Measurements from ENCODE around the gene PRDM5. TPM values are rescaled to one million over a fixed set of nuclear protein-coding genes. Genes with fewer than 3 reads are reported as not detected.

PRDM5 gene
- total RNA-seq, 2 donors from 2014 or later = 9.9 to 18.9 TPM

- Histone ChIP-seq H3K4me3 (no peak overlapping the region), H3K27me3 (replicated peaks; ENCODE audit: insufficient read depth) (no peaks in the 10 kb centered on the region), H3K36me3 (no peaks in the 10 kb centered on the region), H3K27ac (no peak overlapping the region), H3K4me1 (replicated peaks) (no peaks in the 10 kb centered on the region), H3K9me3 (no peaks in the 10 kb centered on the region)
- TF ChIP-seq POLR2AphosphoS5 (IDR thresholded peaks at IDR 0.05) (no peak), CTCF (IDR thresholded peaks at IDR 0.05) (no peak), POLR2A (IDR thresholded peaks at IDR 0.05) (no peak)
- intact Hi-C loops (cut with DNase I) = no loop called here
- no peak for DNase-seq (ENCODE audit: low spot score)
- 95% methylated on average over 3 of the region's 3 CpGs for WGBS
Observed at GRCh38 chr4:120673696-120674095, 248.8 kb downstream of the PRDM5 start.

- Histone ChIP-seq H3K4me1 (replicated peaks) (no peaks in the 10 kb centered on the region), H3K27me3 (replicated peaks; ENCODE audit: insufficient read depth) (no peaks in the 10 kb centered on the region), H3K36me3 (no peaks in the 10 kb centered on the region), H3K9me3 (no peaks in the 10 kb centered on the region), H3K4me3 (no peak overlapping the region), H3K27ac (no peak overlapping the region)
- intact Hi-C loops (cut with DNase I) = no loop called here
- 84% methylated on average over 5 of the region's 5 CpGs for WGBS
- DNase-seq (ENCODE audit: low spot score) = no peak
- TF ChIP-seq CTCF (IDR thresholded peaks at IDR 0.05) (no peak), POLR2A (IDR thresholded peaks at IDR 0.05) (no peak), POLR2AphosphoS5 (IDR thresholded peaks at IDR 0.05) (no peak)
Observed at GRCh38 chr4:120672558-120673147, 249.9 kb downstream of the PRDM5 start.

- WGBS = 0% methylated on average over 1 of the region's 1 CpG
- no peaks in the 10 kb centered on the region for H3K9me3 ChIP-seq
- no peaks in the 10 kb centered on the region for H3K27me3 ChIP-seq (replicated peaks; ENCODE audit: insufficient read depth)
- H3K27ac ChIP-seq = no peak overlapping the region
- no peak for DNase-seq (ENCODE audit: low spot score)
- H3K36me3 ChIP-seq = no peaks in the 10 kb centered on the region
- H3K4me3 ChIP-seq = no peak overlapping the region
- intact Hi-C loops (cut with DNase I) = no loop called here
- H3K4me1 ChIP-seq (replicated peaks) = no peaks in the 10 kb centered on the region
- TF ChIP-seq POLR2AphosphoS5 (IDR thresholded peaks at IDR 0.05) (no peak), POLR2A (IDR thresholded peaks at IDR 0.05) (no peak), CTCF (IDR thresholded peaks at IDR 0.05) (no peak)
Observed at GRCh38 chr4:120672076-120672475, 250.4 kb downstream of the PRDM5 start.

GRCh38 chr4:120671538-120671937, 251.0 kb downstream of the PRDM5 start:
- no peaks in the 10 kb centered on the region for H3K4me1 ChIP-seq (replicated peaks)
- WGBS = 96% methylated on average over 3 of the region's 3 CpGs
- H3K27me3 ChIP-seq (replicated peaks; ENCODE audit: insufficient read depth) = no peaks in the 10 kb centered on the region
- H3K4me3 ChIP-seq = no peak overlapping the region
- TF ChIP-seq CTCF (IDR thresholded peaks at IDR 0.05) = no peak
- TF ChIP-seq POLR2A (IDR thresholded peaks at IDR 0.05) = no peak
- no peak for TF ChIP-seq POLR2AphosphoS5 (IDR thresholded peaks at IDR 0.05)
- no peak overlapping the region for H3K27ac ChIP-seq
- DNase-seq (ENCODE audit: low spot score) = no peak
- H3K36me3 ChIP-seq = no peaks in the 10 kb centered on the region
- intact Hi-C loops (cut with DNase I) = no loop called here
- no peaks in the 10 kb centered on the region for H3K9me3 ChIP-seq

GRCh38 chr4:120667102-120667501, 255.4 kb downstream of the PRDM5 start:
- WGBS = 90% methylated on average over 3 of the region's 3 CpGs
- no peak overlapping the region for H3K27ac ChIP-seq
- no peak for DNase-seq (ENCODE audit: low spot score)
- no peak overlapping the region for H3K4me3 ChIP-seq
- no peaks in the 10 kb centered on the region for H3K4me1 ChIP-seq (replicated peaks)
- intact Hi-C loops (cut with DNase I) = no loop called here
- H3K27me3 ChIP-seq (replicated peaks; ENCODE audit: insufficient read depth) = no peaks in the 10 kb centered on the region
- H3K9me3 ChIP-seq = no peaks in the 10 kb centered on the region
- H3K36me3 ChIP-seq = no peaks in the 10 kb centered on the region
- TF ChIP-seq POLR2A (IDR thresholded peaks at IDR 0.05) = no peak
- TF ChIP-seq CTCF (IDR thresholded peaks at IDR 0.05) = no peak

Data from prostate gland (tissue), 2 donors.